PC-9 (cell line): ENCODE data around the gene DISC1.

Experiments used
- CTCF ChIP-seq: fragments of 200-600 bp; sonication (generic); conservative IDR thresholded peaks from 2 replicates; pipeline ENCODE4 v1.6.1; 2017; ENCODE audit warnings: mixed run types, antibody characterized with exemption, mild to moderate bottlenecking, moderate library complexity
- EZH2 ChIP-seq: fragments of 200-600 bp; sonication (generic); IDR thresholded peaks from 2 replicates; pipeline ENCODE4 v1.8.0; 2017; ENCODE audit warnings: antibody characterized with exemption, low read depth

GRCh38 chr1:231592809-231593208 is 33.8 kb upstream of the DISC1 start:
- no peak for TF ChIP-seq EZH2
- TF ChIP-seq CTCF: no peak
